Measurements from ENCODE around the gene DUOX1. TPM values are rescaled to one million over a fixed set of nuclear protein-coding genes. Genes with fewer than 3 reads are reported as not detected.

Gene DUOX1
- polyA plus RNA-seq, 3 donors = 0.22 TPM; not detected in 2

DNA sequence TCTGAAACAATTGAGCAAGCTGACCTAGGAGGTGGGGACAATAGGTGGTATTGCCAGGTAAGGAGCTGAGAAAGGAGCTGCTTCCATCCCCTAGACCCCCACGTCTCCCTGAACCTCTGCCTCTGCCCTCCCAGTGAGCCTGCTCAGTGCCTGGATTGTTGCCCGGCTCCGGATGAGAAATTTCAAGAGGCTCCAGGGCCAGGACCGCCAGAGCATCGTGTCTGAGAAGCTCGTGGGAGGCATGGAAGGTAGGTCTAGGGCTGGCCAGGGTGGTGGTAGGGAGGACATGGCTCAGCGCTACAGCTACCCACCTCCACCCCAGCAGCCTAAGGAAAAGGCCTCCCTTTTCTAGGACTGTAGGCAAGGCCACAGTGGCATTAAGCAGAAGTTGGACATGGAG is 13.3 kb downstream of the DUOX1 start:
- peaks cover 9 to 14% (median 14%) of the 10 kb centered on the region in 3 donors for H3K27me3 Mint-ChIP-seq (ENCODE audit: low read depth in 3 of 3)
- Histone ChIP-seq H3K4me3 (replicated peaks in 1 of 3; ENCODE audit: low read depth in 2 of 3, low read length in 3 of 3) (no peak overlapping the region), H3K27ac (ENCODE audit: low read depth in 1 of 2, low read length in 2 of 2) (no peak overlapping the region), H3K36me3 (replicated peaks in 1 of 2; ENCODE audit: control insufficient read depth in 1 of 2, insufficient read depth in 2 of 2, low read length in 2 of 2) (no peaks in the 10 kb centered on the region), H2AFZ (ENCODE audit: insufficient read depth, low read depth, low read length, poor library complexity, severe bottlenecking) (no peak overlapping the region), H4K20me1 (ENCODE audit: insufficient read depth, low read length) (no peaks in the 10 kb centered on the region), H3K4me2 (replicated peaks; ENCODE audit: extremely low read depth, low read length, poor library complexity, severe bottlenecking) (no peak overlapping the region), H3K27me3 (ENCODE audit: control insufficient read depth in 2 of 2, insufficient read depth in 2 of 2, low read length in 2 of 2) (peaks cover 0 to under 1% of the 10 kb centered on the region in 2 donors), H3K79me2 (ENCODE audit: insufficient read depth, low read length) (no peaks in the 10 kb centered on the region), H3K9me3 (replicated peaks in 1 of 2; ENCODE audit: control insufficient read depth in 1 of 2, insufficient read depth in 1 of 2, low read length in 2 of 2) (no peaks in the 10 kb centered on the region), H3K4me1 (ENCODE audit: control insufficient read depth in 1 of 2, insufficient read depth in 2 of 2, low read length in 2 of 2) (no peaks in the 10 kb centered on the region), H3K9ac (ENCODE audit: insufficient read depth, low read length, poor library complexity, severe bottlenecking) (no peak overlapping the region)
- intact Hi-C loops (cut with micrococcal nuclease) = no loop called here
- no peak for DNase-seq
- 100% methylated on average over 1 of the region's 7 CpGs for WGBS (ENCODE audit: insufficient coverage)
- no peak overlapping the region for H3K4me3 Mint-ChIP-seq
- TF ChIP-seq, protein P1, sequence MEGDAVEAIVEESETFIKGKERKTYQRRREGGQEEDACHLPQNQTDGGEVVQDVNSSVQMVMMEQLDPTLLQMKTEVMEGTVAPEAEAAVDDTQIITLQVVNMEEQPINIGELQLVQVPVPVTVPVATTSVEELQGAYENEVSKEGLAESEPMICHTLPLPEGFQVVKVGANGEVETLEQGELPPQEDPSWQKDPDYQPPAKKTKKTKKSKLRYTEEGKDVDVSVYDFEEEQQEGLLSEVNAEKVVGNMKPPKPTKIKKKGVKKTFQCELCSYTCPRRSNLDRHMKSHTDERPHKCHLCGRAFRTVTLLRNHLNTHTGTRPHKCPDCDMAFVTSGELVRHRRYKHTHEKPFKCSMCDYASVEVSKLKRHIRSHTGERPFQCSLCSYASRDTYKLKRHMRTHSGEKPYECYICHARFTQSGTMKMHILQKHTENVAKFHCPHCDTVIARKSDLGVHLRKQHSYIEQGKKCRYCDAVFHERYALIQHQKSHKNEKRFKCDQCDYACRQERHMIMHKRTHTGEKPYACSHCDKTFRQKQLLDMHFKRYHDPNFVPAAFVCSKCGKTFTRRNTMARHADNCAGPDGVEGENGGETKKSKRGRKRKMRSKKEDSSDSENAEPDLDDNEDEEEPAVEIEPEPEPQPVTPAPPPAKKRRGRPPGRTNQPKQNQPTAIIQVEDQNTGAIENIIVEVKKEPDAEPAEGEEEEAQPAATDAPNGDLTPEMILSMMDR (IDR thresholded peaks at IDR 0.05) = no peak
- no peaks in the 10 kb centered on the region for H3K4me1 Mint-ChIP-seq
- no peaks in the 10 kb centered on the region for H3K9me3 Mint-ChIP-seq
- H3K36me3 Mint-ChIP-seq = no peaks in the 10 kb centered on the region
- no peak overlapping the region for H3K27ac Mint-ChIP-seq

DNA sequence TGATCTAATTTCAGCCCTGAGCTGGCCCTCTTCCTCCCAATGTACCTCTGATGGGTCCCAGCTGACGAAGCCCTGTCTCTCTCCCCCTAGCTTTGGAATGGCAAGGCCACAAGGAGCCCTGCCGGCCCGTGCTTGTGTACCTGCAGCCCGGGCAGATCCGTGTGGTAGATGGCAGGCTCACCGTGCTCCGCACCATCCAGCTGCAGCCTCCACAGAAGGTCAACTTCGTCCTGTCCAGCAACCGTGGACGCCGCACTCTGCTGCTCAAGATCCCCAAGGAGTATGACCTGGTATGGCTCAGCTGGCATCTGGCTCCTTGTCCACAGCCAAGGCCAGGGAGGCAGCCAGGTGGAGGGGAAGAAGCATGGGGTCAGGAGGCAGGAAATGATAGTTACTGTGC is 14.2 kb downstream of the DUOX1 start:
- no peaks in the 10 kb centered on the region for H3K27me3 ChIP-seq (ENCODE audit: control insufficient read depth in 2 of 2, insufficient read depth in 2 of 2, low read length in 2 of 2)
- H3K4me1 ChIP-seq (ENCODE audit: control insufficient read depth in 1 of 2, insufficient read depth in 2 of 2, low read length in 2 of 2) = no peaks in the 10 kb centered on the region
- H2AFZ ChIP-seq (ENCODE audit: insufficient read depth, low read depth, low read length, poor library complexity, severe bottlenecking) = no peak overlapping the region
- H3K9ac ChIP-seq (ENCODE audit: insufficient read depth, low read length, poor library complexity, severe bottlenecking) = no peak overlapping the region
- no peak overlapping the region for H3K27ac Mint-ChIP-seq
- H3K36me3 Mint-ChIP-seq = no peaks in the 10 kb centered on the region
- H3K4me1 Mint-ChIP-seq = no peaks in the 10 kb centered on the region
- H4K20me1 ChIP-seq (ENCODE audit: insufficient read depth, low read length) = no peaks in the 10 kb centered on the region
- DNase-seq = no peak
- peaks cover 6 to 14% (median 8%) of the 10 kb centered on the region in 3 donors for H3K27me3 Mint-ChIP-seq (ENCODE audit: low read depth in 3 of 3)
- TF ChIP-seq, protein P1 (IDR thresholded peaks at IDR 0.05) = no peak
- H3K79me2 ChIP-seq (ENCODE audit: insufficient read depth, low read length) = no peaks in the 10 kb centered on the region
- H3K9me3 Mint-ChIP-seq = no peaks in the 10 kb centered on the region
- intact Hi-C loops (cut with micrococcal nuclease) = no loop called here
- no peak overlapping the region for H3K4me2 ChIP-seq (replicated peaks; ENCODE audit: extremely low read depth, low read length, poor library complexity, severe bottlenecking)
- WGBS (ENCODE audit: insufficient coverage) = 95% methylated on average over 11 of the region's 11 CpGs
- H3K36me3 ChIP-seq (replicated peaks in 1 of 2; ENCODE audit: control insufficient read depth in 1 of 2, insufficient read depth in 2 of 2, low read length in 2 of 2) = no peaks in the 10 kb centered on the region
- H3K27ac ChIP-seq (ENCODE audit: low read depth in 1 of 2, low read length in 2 of 2) = no peak overlapping the region
- no peak overlapping the region for H3K4me3 Mint-ChIP-seq
- H3K9me3 ChIP-seq (replicated peaks in 1 of 2; ENCODE audit: control insufficient read depth in 1 of 2, insufficient read depth in 1 of 2, low read length in 2 of 2) = no peaks in the 10 kb centered on the region
- H3K4me3 ChIP-seq (replicated peaks in 1 of 3; ENCODE audit: low read depth in 2 of 3, low read length in 3 of 3) = no peak overlapping the region

All from CD14-positive monocyte (primary cell).